Liver (tissue), 9 donors: ENCODE results near the gene SECTM1. TPM values are rescaled to one million over a fixed set of nuclear protein-coding genes. Genes with fewer than 3 reads are reported as not detected.

Experiments
- DNase-seq: peaks from one replicate; pipeline ENCODE4 v3.0.0-alpha.2; 2017; ENCODE audit warnings: low spot score
- H3K27ac ChIP-seq, 2 donors: one replicate each; pipeline ENCODE4 v1.7.0; 2013; ENCODE audit warnings: inconsistent platforms in 2 of 2, low read length in 2 of 2, control low read depth in 1 of 2, low read depth in 1 of 2, mild to moderate bottlenecking in 1 of 2
- H3K27me3 ChIP-seq, 4 donors: one replicate each; pipeline versions ENCODE4 v1.6.1 to v1.7.0; 2013; ENCODE audit warnings: low read length in 3 of 4, inconsistent platforms in 1 of 4, mild to moderate bottlenecking in 1 of 4, moderate library complexity in 1 of 4; ENCODE audit not compliant: control insufficient read depth in 4 of 4, insufficient read depth in 4 of 4
- H3K36me3 ChIP-seq, 4 donors: one replicate each; pipeline versions ENCODE4 v1.6.1 to v1.7.0; 2013; ENCODE audit warnings: low read length in 3 of 4, mild to moderate bottlenecking in 3 of 4, low read depth in 1 of 4, moderate library complexity in 1 of 4; ENCODE audit not compliant: control insufficient read depth in 4 of 4, insufficient read depth in 3 of 4
- H3K4me1 ChIP-seq, 4 donors: one replicate each; pipeline versions ENCODE4 v1.6.1 to v1.7.0; 2013; ENCODE audit warnings: low read length in 3 of 4, mild to moderate bottlenecking in 3 of 4, moderate library complexity in 1 of 4; ENCODE audit not compliant: control insufficient read depth in 4 of 4, insufficient read depth in 4 of 4
- H3K4me3 ChIP-seq, 3 donors: one replicate each; pipeline versions ENCODE4 v1.6.1 to v1.7.0; 2013; ENCODE audit warnings: low read length in 3 of 3, control low read depth in 1 of 3, low read depth in 1 of 3, mild to moderate bottlenecking in 1 of 3
- H3K9ac ChIP-seq, 2 donors: one replicate each; pipeline ENCODE4 v1.7.0; 2013; ENCODE audit warnings: low read length in 2 of 2, mild to moderate bottlenecking in 2 of 2, moderate library complexity in 2 of 2, control low read depth in 1 of 2, low read depth in 1 of 2
- H3K9me3 ChIP-seq, 4 donors: one replicate each; pipeline versions ENCODE4 v1.6.1 to v1.7.0; 2013; ENCODE audit warnings: low read length in 3 of 4; ENCODE audit not compliant: control insufficient read depth in 4 of 4
- FOXA1 ChIP-seq: IDR thresholded peaks from 2 replicates; pipeline ENCODE4 v1.6.1; 2016; ENCODE audit warnings: antibody characterized with exemption
- FOXA2 ChIP-seq: IDR thresholded peaks from 2 replicates; pipeline ENCODE4 v1.6.1; 2016; ENCODE audit warnings: antibody characterized with exemption
- HNF4A ChIP-seq, 2 donors: conservative IDR thresholded peaks; 2 replicates each; pipeline ENCODE4 v1.6.1; 2016; ENCODE audit warnings: antibody characterized with exemption in 2 of 2, mild to moderate bottlenecking in 2 of 2
- JUND ChIP-seq, 2 donors: IDR thresholded peaks; 2 replicates each; pipeline ENCODE4 v1.6.1; 2016; ENCODE audit warnings: antibody characterized with exemption in 2 of 2
- RAD21 ChIP-seq, 2 donors: IDR thresholded peaks; 2 replicates each; pipeline ENCODE4 v1.6.1; 2016; ENCODE audit warnings: antibody characterized with exemption in 2 of 2, mild to moderate bottlenecking in 2 of 2
- RXRA ChIP-seq, 2 donors: IDR thresholded peaks; 2 replicates each; pipeline ENCODE4 v1.6.1; 2017 to 2018; ENCODE audit warnings: antibody characterized with exemption in 2 of 2, mild to moderate bottlenecking in 1 of 2
- TAF1 ChIP-seq: conservative IDR thresholded peaks from 2 replicates; pipeline ENCODE4 v1.6.1; 2016; ENCODE audit warnings: antibody characterized with exemption, mild to moderate bottlenecking
- YY1 ChIP-seq: IDR thresholded peaks from 2 replicates; pipeline ENCODE4 v1.6.1; 2016; ENCODE audit warnings: antibody characterized with exemption, mild to moderate bottlenecking
- WGBS: extraction: QIAGEN DNeasy Blood & Tissue Kit; methylation state at CpG from one replicate; pipeline ENCODE4 v1.1.7; 2013; 5-methylcytosine and 5-hydroxymethylcytosine counted together
- polyA plus RNA-seq, 2 donors: library from polyadenylated mRNA; stranded (reverse) in 1 of 2; unstranded in 1 of 2; fragments of 200-250 nt in 1 of 2; fragments of >200 nt in 1 of 2; fragmentation: Nextera tagmentation in 1 of 2; extraction: Ambion mirVana in 1 of 2; gene quantifications; one replicate each; pipeline versions ENCODE4 v1.2.1 to v1.2.3, GENCODE V29; 2013 to 2015
- total RNA-seq, 2 donors: library from RNA; depleted of rRNA; stranded (reverse); fragments of >200 nt; gene quantifications; one replicate each; pipeline ENCODE4 v1.2.3, GENCODE V29; 2014
- TF ChIP-seq, protein P1 (sequence below): IDR thresholded peaks from 2 replicates; pipeline ENCODE4 v1.6.1; 2016; ENCODE audit warnings: antibody characterized with exemption, mild to moderate bottlenecking
- TF ChIP-seq, protein P2 (sequence below): fragments of 150-350 bp; IDR thresholded peaks from 2 replicates; pipeline ENCODE4 v1.5.1; 2017; ENCODE audit warnings: improper control_type of control experiment, low read depth, low read length; ENCODE audit not compliant: missing input control
- TF ChIP-seq, protein P3 (sequence below): IDR thresholded peaks from 2 replicates; pipeline ENCODE4 v1.6.1; 2016; ENCODE audit warnings: antibody characterized with exemption
- TF ChIP-seq, protein P4 (sequence below): IDR thresholded peaks from 2 replicates; pipeline ENCODE4 v1.6.1; 2016; ENCODE audit warnings: antibody characterized with exemption
- TF ChIP-seq, protein P5 (sequence below): IDR thresholded peaks from 2 replicates; pipeline ENCODE4 v1.6.1; 2016; ENCODE audit warnings: antibody characterized with exemption
- donor health status: healthy.
- donor health status: healthy.
- donor health status: healthy.
- donor health status: healthy.
- donor health status: healthy.

The SECTM1 gene
- total and polyA plus RNA-seq, 4 donors: 1.3 to 14.2 (median 4.6) TPM

DNA sequence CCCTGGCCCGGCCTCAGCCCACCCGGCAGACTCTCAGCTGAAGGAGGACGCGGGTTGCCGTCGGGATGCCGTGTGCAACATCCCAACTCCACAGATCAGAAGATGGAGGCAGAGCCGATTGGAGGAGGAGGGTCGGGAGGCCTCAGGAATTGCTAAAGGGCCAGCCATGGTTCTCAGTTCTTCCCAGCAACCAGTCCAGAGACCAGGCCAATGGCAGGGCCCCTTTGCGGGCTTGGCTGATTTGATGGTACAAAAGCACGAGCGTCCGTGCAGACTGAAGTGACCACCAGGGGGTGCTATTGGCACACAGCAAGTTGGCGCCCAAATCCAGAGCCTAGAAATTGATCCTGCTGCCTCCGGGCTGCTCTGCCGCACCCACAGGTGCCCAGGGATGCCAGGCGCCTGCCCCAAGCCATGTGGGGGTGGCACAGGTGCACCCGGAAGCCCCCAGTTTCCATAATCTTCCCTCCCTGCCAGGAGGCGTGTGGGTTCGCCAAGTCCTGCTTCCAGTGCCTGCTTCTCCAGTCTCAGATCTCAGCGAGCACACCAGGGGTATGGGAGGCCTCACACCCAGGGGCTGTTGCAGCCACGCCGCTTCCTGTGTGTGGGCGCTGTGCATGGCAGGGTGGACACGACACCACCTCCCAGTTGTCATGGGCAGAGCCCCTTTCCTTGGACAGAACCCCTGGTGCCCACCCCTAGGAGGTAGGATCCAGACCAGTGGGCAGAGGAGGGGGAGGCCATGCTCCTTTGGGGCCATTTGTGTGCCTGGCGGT lies 18.3 kb upstream of the SECTM1 start:
- Histone ChIP-seq H3K36me3 (no peaks in the 10 kb centered on the region), H3K9ac (no peak overlapping the region), H3K9me3 (no peaks in the 10 kb centered on the region), H3K27me3 (no peaks in the 10 kb centered on the region), H3K4me3 (no peak overlapping the region), H3K4me1 (peaks cover 0 to 4% (median 1%) of the 10 kb centered on the region in 4 donors), H3K27ac (no peak overlapping the region)
- WGBS: 43% methylated on average over 26 of the region's 26 CpGs
- peak; percentile 86 for DNase-seq
- TF ChIP-seq, protein P1, sequence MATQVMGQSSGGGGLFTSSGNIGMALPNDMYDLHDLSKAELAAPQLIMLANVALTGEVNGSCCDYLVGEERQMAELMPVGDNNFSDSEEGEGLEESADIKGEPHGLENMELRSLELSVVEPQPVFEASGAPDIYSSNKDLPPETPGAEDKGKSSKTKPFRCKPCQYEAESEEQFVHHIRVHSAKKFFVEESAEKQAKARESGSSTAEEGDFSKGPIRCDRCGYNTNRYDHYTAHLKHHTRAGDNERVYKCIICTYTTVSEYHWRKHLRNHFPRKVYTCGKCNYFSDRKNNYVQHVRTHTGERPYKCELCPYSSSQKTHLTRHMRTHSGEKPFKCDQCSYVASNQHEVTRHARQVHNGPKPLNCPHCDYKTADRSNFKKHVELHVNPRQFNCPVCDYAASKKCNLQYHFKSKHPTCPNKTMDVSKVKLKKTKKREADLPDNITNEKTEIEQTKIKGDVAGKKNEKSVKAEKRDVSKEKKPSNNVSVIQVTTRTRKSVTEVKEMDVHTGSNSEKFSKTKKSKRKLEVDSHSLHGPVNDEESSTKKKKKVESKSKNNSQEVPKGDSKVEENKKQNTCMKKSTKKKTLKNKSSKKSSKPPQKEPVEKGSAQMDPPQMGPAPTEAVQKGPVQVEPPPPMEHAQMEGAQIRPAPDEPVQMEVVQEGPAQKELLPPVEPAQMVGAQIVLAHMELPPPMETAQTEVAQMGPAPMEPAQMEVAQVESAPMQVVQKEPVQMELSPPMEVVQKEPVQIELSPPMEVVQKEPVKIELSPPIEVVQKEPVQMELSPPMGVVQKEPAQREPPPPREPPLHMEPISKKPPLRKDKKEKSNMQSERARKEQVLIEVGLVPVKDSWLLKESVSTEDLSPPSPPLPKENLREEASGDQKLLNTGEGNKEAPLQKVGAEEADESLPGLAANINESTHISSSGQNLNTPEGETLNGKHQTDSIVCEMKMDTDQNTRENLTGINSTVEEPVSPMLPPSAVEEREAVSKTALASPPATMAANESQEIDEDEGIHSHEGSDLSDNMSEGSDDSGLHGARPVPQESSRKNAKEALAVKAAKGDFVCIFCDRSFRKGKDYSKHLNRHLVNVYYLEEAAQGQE: peak; percentile 73
- TF ChIP-seq RAD21 (IDR thresholded peaks at IDR 0.05): peak; percentile 91 to 98
- TF ChIP-seq, protein P2, sequence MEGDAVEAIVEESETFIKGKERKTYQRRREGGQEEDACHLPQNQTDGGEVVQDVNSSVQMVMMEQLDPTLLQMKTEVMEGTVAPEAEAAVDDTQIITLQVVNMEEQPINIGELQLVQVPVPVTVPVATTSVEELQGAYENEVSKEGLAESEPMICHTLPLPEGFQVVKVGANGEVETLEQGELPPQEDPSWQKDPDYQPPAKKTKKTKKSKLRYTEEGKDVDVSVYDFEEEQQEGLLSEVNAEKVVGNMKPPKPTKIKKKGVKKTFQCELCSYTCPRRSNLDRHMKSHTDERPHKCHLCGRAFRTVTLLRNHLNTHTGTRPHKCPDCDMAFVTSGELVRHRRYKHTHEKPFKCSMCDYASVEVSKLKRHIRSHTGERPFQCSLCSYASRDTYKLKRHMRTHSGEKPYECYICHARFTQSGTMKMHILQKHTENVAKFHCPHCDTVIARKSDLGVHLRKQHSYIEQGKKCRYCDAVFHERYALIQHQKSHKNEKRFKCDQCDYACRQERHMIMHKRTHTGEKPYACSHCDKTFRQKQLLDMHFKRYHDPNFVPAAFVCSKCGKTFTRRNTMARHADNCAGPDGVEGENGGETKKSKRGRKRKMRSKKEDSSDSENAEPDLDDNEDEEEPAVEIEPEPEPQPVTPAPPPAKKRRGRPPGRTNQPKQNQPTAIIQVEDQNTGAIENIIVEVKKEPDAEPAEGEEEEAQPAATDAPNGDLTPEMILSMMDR: peak; percentile 97
- no peak for TF ChIP-seq TAF1

DNA sequence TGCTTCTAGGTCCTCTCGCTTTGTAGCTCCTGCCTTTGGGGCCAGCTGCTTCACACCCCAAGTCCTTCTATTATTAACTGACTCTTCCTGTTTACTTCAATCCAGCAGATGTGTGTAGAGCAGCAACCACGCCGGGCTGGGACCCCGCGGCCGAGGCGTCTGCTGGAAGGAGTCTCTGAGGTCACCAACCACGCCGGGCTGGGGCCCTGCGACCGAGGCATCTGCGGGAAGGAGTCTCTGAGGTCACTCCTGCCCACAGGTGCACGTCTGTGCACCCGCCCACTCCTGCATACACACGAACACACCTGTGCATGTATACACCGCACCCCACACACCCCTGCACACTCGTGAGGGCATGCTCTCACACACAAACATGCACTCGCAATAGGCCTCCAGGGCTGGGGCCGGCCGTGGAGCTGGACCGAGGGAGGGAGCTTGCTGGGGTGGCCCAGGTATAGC lies 17.7 kb upstream of the SECTM1 start:
- no peak for TF ChIP-seq TAF1
- no peak for TF ChIP-seq JUND (IDR thresholded peaks at IDR 0.05)
- TF ChIP-seq, protein P3, sequence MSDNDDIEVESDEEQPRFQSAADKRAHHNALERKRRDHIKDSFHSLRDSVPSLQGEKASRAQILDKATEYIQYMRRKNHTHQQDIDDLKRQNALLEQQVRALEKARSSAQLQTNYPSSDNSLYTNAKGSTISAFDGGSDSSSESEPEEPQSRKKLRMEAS: no peak
- TF ChIP-seq, protein P4, sequence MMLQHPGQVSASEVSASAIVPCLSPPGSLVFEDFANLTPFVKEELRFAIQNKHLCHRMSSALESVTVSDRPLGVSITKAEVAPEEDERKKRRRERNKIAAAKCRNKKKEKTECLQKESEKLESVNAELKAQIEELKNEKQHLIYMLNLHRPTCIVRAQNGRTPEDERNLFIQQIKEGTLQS: no peak
- no peak for DNase-seq
- no peak overlapping the region for H3K9ac ChIP-seq
- no peaks in the 10 kb centered on the region for H3K36me3 ChIP-seq
- WGBS: 62% methylated on average over 21 of the region's 21 CpGs
- H3K4me1 ChIP-seq: peaks cover 0 to 7% (median 3%) of the 10 kb centered on the region in 4 donors
- H3K27ac ChIP-seq: no peak overlapping the region
- no peaks in the 10 kb centered on the region for H3K9me3 ChIP-seq
- H3K4me3 ChIP-seq: no peak overlapping the region
- no peaks in the 10 kb centered on the region for H3K27me3 ChIP-seq

DNA sequence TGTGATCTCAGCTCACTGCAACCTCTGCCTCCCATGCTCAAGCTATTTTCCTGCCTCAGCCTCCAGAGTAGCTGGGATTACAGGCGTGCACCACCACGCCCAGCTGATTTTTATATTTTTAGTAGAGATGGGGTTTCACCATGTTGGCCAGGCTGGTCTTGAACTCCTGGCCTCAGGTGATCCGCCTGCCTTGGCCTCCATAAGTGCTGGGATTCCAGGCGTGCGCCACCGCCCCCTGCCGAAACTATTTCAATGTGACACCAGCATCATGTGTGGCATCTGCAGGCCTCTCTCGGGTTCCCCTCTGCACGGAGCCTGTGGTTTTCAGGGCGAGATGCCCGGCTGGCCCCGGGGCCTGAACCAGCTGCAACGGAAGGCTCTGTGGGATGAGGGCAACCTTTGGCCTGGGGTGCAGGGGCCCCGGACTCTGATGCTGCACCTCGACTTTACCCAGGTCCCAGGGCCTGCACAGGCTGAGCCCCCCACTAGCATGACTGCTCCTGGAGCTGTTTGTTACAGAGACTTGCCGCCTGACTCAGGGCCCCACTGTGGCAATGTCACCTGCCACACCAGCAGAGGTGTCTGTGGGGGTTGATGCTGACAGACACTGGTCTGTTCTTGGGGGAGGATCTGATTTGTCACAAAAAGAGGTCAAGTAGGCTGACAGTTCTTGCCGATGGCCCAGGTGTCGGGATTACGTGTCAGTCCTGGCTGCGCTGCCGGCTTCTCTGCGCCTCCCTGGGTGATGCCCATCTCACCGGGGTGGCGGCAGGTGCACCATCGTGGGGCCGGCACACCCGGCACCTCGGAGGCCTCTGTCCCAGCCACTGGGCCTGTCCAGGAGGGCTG lies 16.8 kb upstream of the SECTM1 start:
- Histone ChIP-seq H3K36me3 (no peaks in the 10 kb centered on the region), H3K27me3 (no peaks in the 10 kb centered on the region), H3K4me3 (no peak overlapping the region), H3K9me3 (no peaks in the 10 kb centered on the region), H3K4me1 (peaks cover 0 to 5% (median 3%) of the 10 kb centered on the region in 4 donors), H3K9ac (no peak overlapping the region), H3K27ac (no peak overlapping the region)
- no peak for DNase-seq
- TF ChIP-seq, protein P5, sequence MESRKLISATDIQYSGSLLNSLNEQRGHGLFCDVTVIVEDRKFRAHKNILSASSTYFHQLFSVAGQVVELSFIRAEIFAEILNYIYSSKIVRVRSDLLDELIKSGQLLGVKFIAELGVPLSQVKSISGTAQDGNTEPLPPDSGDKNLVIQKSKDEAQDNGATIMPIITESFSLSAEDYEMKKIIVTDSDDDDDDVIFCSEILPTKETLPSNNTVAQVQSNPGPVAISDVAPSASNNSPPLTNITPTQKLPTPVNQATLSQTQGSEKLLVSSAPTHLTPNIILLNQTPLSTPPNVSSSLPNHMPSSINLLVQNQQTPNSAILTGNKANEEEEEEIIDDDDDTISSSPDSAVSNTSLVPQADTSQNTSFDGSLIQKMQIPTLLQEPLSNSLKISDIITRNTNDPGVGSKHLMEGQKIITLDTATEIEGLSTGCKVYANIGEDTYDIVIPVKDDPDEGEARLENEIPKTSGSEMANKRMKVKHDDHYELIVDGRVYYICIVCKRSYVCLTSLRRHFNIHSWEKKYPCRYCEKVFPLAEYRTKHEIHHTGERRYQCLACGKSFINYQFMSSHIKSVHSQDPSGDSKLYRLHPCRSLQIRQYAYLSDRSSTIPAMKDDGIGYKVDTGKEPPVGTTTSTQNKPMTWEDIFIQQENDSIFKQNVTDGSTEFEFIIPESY: no peak
- TF ChIP-seq FOXA1: no peak
- no peak for TF ChIP-seq HNF4A (conservative IDR thresholded peaks at IDR 0.05)
- TF ChIP-seq, protein P1: no peak
- no peak for TF ChIP-seq YY1
- TF ChIP-seq FOXA2: no peak
- no peak for TF ChIP-seq RXRA (IDR thresholded peaks at IDR 0.05)
- 86% methylated on average over 28 of the region's 28 CpGs for WGBS
